HFFc6 (cell line): Measurements from ENCODE around the gene KSR2. TPM values are rescaled to one million over a fixed set of nuclear protein-coding genes. Genes with fewer than 3 reads are reported as not detected.

Experiments used
- DNase-seq: peaks from one replicate; pipeline ENCODE4 v3.0.0-alpha.2; 2018
- H3K27ac Mint-ChIP-seq: 2 replicates; pipeline ENCODE4 v1.8.0; 2020; ENCODE audit warnings: mild to moderate bottlenecking, mixed read lengths
- H3K27me3 Mint-ChIP-seq: 2 replicates; pipeline ENCODE4 v1.8.0; 2021; ENCODE audit warnings: mild to moderate bottlenecking, moderate library complexity, mixed read lengths; ENCODE audit not compliant: insufficient read depth
- H3K36me3 Mint-ChIP-seq: 2 replicates; pipeline ENCODE4 v1.8.0; 2021; ENCODE audit warnings: low read depth, mixed read lengths
- H3K4me1 Mint-ChIP-seq: 2 replicates; pipeline ENCODE4 v1.8.0; 2020; ENCODE audit warnings: low read depth, mixed read lengths
- H3K4me3 Mint-ChIP-seq: 2 replicates; pipeline ENCODE4 v1.8.0; 2020; ENCODE audit warnings: mild to moderate bottlenecking, moderate library complexity, mixed read lengths
- H3K9me3 Mint-ChIP-seq: 2 replicates; pipeline ENCODE4 v1.8.0; 2020; ENCODE audit warnings: mild to moderate bottlenecking, mixed read lengths
- total RNA-seq, 6 experiments: library from RNA; stranded (reverse); fragmentation: NEBNext Ultra II Directional; extraction: Animal tissue kit (Norgen Biotek cat#: 25700); gene quantifications; 2 replicates in 1 of 6; 3 replicates in 5 of 6; pipeline ENCODE4 v1.2.3, GENCODE V29; 2021
- TF ChIP-seq, protein P1 (sequence below): fragments of 200-600 bp; sonication (generic); IDR thresholded peaks from 2 replicates; pipeline ENCODE4 v1.5.0; 2021; ENCODE audit warnings: antibody characterized with exemption, mild to moderate bottlenecking

KSR2 gene
- total RNA-seq, 6 experiments from 2014 or later, result 0.09 to 0.22 (median 0.12) TPM; not detected in 2

DNA sequence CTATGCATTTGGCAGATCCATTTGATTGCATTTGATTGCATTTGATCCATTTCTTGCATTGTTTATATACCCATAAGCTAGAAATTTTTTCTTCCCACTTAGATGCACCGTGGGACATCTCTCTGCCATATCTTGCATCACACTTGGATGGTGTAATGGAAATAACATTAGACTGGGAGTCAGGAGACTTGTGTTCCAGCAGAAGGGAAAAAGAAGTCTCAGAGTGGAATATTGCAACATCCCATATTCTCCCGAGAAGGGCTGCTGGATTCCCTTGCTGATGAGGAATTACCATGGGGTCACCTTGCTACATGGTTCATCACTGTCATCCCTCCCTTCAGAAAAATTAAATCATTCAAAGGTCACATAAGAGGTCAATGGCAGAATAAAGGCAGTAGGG is 78.1 kb downstream of the KSR2 start:
- TF ChIP-seq, protein P1, sequence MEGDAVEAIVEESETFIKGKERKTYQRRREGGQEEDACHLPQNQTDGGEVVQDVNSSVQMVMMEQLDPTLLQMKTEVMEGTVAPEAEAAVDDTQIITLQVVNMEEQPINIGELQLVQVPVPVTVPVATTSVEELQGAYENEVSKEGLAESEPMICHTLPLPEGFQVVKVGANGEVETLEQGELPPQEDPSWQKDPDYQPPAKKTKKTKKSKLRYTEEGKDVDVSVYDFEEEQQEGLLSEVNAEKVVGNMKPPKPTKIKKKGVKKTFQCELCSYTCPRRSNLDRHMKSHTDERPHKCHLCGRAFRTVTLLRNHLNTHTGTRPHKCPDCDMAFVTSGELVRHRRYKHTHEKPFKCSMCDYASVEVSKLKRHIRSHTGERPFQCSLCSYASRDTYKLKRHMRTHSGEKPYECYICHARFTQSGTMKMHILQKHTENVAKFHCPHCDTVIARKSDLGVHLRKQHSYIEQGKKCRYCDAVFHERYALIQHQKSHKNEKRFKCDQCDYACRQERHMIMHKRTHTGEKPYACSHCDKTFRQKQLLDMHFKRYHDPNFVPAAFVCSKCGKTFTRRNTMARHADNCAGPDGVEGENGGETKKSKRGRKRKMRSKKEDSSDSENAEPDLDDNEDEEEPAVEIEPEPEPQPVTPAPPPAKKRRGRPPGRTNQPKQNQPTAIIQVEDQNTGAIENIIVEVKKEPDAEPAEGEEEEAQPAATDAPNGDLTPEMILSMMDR, result no peak
- no peak for DNase-seq

DNA sequence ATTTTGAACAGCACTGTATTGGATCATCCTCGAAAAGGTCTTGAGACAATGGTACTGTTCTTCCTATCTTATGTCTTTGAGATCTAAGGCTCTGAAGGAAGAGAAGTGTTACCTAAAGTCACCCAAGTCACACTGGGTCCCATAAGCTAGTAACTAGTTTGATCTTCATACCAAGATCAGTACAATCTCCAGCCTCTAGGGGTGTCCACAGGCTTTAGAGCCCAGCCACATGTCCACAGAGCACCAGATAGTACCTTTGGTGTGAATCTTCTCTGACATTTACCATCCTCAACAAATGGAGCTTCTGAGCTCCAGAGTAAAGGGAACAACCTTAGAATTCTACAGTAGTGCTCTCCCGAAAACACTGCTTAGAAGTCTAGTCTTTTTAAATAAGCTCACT is 78.7 kb downstream of the KSR2 start:
- DNase-seq, result no peak
- TF ChIP-seq, protein P1, result peak; percentile 43; the same call in 1 of the 2 replicates

More for the DNA sequence above, 78.1 kb downstream of the KSR2 start:
- Mint-ChIP-seq H3K27ac (no peak overlapping the region), H3K4me3 (no peak overlapping the region), H3K4me1 (no peaks in the 10 kb centered on the region), H3K27me3 (peaks cover 4% of the 10 kb centered on the region), H3K36me3 (no peaks in the 10 kb centered on the region), H3K9me3 (no peaks in the 10 kb centered on the region)

DNA sequence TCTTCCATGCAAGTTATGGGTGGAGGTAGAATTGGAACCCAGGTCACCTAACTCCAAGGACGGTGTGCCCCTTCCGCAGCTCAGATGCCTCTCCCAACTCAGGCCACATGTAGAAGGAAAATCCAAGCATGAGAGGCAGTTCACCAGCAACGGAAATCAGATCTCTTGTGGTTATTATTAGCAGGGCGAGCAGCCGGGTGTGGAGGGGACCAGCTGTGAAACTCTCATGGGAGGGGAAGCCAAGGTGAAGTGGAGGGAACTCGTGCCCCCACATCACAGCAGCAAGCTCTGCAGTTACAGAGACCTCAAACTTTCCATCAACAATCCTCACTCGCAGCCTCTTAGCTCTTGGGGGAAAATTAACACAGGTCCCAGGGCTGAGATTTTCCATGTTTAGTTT is 79.7 kb downstream of the KSR2 start:
- Mint-ChIP-seq H3K4me1 (no peaks in the 10 kb centered on the region), H3K27me3 (peaks cover 4% of the 10 kb centered on the region), H3K27ac (no peak overlapping the region), H3K9me3 (no peaks in the 10 kb centered on the region), H3K36me3 (no peaks in the 10 kb centered on the region), H3K4me3 (no peak overlapping the region)
- DNase-seq, result no peak
- TF ChIP-seq, protein P1, result no peak

More for the DNA sequence above, 78.7 kb downstream of the KSR2 start:
- H3K36me3 Mint-ChIP-seq, result no peaks in the 10 kb centered on the region
- no peak overlapping the region for H3K4me3 Mint-ChIP-seq
- no peaks in the 10 kb centered on the region for H3K4me1 Mint-ChIP-seq
- H3K27me3 Mint-ChIP-seq, result peaks cover 4% of the 10 kb centered on the region
- no peaks in the 10 kb centered on the region for H3K9me3 Mint-ChIP-seq
- H3K27ac Mint-ChIP-seq, result no peak overlapping the region

DNA sequence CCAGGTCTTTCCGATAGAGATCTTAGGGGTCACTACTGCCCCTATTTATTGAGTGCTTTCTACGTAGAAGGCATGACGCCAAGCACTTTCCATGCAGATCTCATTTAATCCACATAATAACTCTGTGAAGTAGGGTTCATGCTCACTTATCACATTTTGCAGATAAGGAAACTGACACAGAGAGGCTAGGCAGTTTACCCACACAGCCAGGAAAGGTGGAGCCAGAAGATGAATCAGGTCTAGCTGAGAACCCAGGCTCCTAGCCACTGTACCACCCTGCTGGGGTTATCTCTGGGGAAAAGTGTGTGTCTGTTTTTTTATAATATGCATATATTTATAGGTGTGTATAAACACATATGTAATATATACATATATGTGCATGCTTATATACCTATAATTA is 83.6 kb downstream of the KSR2 start:
- H3K36me3 Mint-ChIP-seq, result no peaks in the 10 kb centered on the region
- no peak for DNase-seq

DNA sequence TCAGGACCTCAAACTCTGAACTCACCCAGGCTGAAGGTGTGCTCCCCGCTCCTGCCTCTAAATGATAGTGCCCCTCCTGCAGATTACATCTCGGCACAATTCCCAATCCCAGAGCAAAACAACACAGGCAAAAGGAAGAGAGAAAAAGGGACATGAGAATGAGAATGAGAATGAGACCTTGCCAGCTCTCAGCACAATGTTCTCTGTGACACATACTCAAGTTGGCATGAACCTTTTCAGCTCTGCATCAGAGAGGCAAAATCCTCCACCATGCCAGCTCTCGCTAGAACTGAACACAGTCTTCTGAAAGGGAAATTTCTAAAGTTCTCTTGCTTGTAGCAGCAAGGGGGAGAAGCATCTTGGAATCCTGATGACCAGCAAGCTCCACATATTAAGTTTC is 84.6 kb downstream of the KSR2 start:
- Mint-ChIP-seq H3K27me3 (no peaks in the 10 kb centered on the region; the same call in none of the 2 replicates), H3K27ac (no peak overlapping the region), H3K4me1 (no peaks in the 10 kb centered on the region), H3K36me3 (no peaks in the 10 kb centered on the region), H3K9me3 (no peaks in the 10 kb centered on the region), H3K4me3 (no peak overlapping the region)
- TF ChIP-seq, protein P1, result no peak
- no peak for DNase-seq

More for the DNA sequence above, 83.6 kb downstream of the KSR2 start:
- no peaks in the 10 kb centered on the region for H3K9me3 Mint-ChIP-seq
- no peak overlapping the region for H3K27ac Mint-ChIP-seq
- H3K27me3 Mint-ChIP-seq, result peaks cover 4% of the 10 kb centered on the region
- no peak overlapping the region for H3K4me3 Mint-ChIP-seq
- TF ChIP-seq, protein P1, result no peak
- H3K4me1 Mint-ChIP-seq, result no peaks in the 10 kb centered on the region
